ACHN (cell line): ENCODE data around the gene TASOR2.

Source experiments
- DNase-seq: peaks from one replicate; pipeline ENCODE4 v3.0.0-alpha.2; 2015
- in situ Hi-C: cut with HindIII; loops from 2 replicates; pipeline ENCODE4 v1.10.0; 2017; ENCODE audit warnings: low sequenced_read_pairs, low pct_ligation_motif_present, low pct_unique_long_range_greater_than_20kb

The TASOR2 gene

DNA sequence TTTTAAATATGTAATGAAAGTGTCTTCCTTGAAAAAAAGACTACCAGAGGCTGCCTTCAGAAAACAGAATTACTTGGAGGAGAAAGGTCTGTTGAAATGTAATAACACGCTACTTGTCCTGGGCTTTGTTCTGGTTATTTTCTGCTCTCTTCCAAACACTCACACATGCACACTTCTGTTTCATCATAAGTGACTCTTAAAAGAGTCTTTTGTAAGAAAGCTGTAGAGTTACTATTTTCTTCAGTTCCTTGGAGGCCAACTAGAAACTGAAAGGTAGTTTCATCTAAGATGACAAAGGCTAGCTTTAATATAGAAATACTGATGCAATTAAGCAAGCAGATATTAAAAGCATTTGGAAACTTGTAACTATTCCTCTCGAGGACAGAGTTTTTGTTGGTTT, 39.1 kb downstream of the TASOR2 start:
- in situ Hi-C loops = no loop called here
- no peak for DNase-seq

DNA sequence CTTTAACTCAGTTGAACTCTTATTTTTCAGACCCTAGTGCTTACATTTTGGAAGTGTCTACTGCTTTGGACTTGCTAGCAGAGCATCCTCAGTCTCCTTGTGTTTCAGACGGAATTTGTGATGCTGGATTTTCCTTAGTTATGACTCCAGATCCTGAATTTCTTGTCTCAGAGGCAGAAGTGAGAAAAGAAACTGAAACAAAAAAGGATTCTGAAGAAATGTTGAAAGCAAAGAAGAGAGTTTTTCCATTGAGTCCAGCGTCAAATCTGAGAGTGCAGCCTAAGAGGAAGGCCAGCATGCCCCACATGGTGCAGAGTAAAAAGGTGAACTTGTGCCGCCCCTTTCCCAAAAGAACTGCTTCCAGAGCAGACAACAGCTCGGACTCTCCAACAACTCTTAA, 46.1 kb downstream of the TASOR2 start:
- in situ Hi-C loops = no loop called here

DNA sequence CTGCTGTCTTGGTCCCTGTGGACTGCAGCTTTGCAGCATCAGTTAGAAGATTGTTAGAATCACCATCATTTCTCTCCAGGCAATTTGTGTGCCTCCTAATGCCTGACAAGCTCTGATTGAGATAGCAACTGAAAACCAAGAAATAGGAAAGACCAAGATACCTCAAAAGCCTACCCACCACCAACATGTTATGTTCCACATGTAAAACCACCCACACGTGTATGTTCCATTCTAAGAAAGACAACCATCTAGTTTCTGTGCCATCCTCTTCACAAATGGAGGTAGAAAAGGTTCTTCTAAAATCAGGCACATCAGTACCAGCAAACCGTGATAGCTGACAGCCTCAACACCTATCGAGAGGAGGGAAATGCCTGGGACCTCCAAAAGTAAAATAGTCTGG, 46.9 kb downstream of the TASOR2 start:
- no peak for DNase-seq
- in situ Hi-C loops = no loop called here

More for the DNA sequence above, 46.1 kb downstream of the TASOR2 start:
- DNase-seq = no peak

DNA sequence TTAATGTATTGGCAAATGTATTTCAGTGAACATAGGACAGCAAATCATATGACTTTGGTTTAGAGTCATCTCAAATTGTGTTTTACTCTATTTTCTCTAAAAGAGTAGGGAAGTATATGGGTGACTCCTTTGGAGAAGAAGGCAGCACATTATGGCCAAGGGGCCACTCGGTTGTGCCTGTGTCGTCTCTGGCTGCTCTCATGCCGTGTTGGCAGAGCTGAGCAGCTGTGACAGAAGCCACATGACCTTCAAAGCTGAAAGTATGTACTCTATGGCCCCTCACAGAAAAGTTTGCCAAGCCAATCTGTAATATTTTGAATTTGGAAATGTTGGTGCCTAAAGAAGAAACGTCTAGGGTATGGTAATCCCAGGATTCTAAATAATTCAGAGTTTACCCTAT, 47.5 kb downstream of the TASOR2 start:
- in situ Hi-C loops = no loop called here

More for the DNA sequence above, 47.5 kb downstream of the TASOR2 start:
- no peak for DNase-seq
